NCI-H146 treated with DMSO at 0.1 percent for 48 hours (cell line): ENCODE results near the gene WDR90.

Experiments used
- DNase-seq: peaks from one replicate; lab custom pipeline; 2025; ENCODE audit not compliant: unreplicated experiment; lab: John Stamatoyannopoulos, UW

Gene WDR90

DNA sequence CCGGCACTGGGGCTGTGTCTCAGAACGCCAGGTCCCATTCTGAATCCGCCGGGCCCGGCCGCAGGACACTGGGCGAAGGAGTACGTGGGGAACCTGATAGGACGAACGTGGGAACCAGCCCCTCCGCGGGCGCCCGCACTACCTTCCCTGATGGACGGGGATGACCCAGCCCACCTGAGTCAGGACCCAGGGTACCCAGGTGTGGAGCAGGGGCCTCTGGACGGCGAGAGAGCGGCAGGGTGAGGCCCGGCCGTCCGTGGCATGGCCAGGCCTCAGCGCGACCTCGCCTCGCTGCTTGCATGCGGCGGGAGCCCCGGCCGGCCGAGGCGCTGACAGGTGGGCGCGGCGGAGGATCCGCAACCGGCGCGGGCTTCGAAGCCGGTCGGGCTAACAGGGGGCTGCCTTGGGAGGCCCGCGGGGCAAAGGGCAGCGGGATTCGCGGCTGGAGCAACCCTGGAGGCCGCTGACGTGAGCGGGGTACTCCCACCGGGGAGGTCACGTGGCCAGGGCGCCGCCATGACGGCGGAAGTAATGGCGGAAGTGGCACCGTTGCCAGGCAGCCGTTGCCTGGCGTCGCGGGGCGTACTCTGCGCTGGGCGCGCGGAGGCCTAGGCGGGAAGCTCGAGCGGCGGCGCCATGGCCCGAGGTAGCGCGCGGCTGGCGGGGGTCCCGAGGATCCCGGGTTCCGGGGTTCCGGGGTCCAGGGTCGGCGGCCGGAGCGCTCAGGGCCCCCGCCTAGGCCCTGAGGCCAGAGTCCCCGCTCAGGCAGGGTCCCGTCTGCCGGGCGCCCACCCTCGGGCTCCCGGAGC, at the start of gene WDR90:
WDR90 (plus strand) TSS at position 585 of the 809 bp plus-strand sequence; CDS start at position 637, 52 bp downstream.
- DNase-seq, result peak; percentile 84

DNA sequence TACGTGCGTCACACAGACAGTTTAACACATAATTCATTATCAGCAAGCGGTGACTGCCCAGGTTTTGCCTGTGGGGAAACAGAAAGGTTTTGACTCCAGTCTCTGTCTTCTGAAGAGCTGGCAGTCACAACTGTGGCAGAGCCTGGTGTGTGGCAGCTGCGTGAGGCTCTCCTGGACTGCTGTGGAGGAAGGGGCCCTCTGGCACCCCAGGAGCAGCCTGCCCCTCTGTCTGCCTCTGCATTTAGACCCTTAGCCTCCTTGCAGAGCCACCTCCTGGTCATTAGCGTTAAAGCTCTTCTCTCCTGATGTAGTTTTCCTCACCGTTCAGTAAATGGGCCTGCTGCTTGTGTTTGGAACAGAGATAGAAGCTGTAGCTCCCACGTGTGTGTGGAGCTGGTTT, 48.4 kb upstream of the WDR90 start:
- no peak for DNase-seq

DNA sequence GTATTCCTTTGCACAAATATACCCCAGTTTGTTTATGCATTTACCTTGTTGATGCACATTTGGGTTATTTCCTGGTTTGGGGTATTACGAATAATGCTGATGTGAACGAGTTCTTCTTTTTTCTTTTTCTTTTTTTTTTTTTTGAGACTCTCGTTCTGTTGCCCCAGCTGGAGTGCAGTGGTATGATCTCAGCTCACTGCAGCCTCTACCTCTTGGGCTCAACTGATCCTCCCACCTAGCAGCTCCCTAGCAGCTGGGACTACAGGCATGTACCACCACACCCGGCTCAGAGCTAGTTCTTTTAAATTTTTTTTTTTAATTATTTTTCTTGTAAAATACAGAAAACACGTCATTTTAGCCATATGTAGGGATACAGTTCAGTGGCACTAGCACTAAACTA, 45.2 kb upstream of the WDR90 start:
- no peak for DNase-seq

DNA sequence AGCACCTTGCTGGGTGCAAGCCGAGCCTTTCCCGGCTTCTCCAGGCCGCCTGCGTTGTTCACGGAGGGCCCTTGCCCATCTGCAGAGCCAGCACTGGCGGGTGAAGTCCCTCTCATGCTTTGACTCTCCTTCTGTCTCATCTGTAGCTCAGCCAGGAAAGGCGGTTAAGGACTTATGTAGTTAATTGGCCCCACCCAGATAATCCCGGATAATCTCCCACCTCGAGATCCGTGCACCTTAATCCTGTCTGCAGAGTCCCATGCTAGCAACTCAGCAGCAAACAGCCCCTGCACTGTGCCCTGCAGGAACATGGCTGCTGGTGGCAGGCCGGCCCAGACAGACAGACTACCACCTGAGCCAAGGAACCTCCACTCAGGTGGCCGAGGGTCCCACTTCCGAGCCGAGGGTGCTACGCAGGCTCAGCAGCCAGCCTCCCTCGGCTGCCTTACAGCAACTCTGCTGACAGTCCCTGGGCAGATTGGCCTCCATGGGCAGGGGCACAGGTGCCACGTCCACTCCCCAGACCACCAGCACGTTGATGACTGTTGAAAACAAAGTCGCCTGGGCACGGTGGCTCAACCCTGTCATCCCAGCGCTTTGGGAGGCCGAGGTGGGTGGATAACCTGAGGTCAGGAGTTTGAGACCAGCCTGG, 42.4 kb upstream of the WDR90 start:
- DNase-seq, result no peak

DNA sequence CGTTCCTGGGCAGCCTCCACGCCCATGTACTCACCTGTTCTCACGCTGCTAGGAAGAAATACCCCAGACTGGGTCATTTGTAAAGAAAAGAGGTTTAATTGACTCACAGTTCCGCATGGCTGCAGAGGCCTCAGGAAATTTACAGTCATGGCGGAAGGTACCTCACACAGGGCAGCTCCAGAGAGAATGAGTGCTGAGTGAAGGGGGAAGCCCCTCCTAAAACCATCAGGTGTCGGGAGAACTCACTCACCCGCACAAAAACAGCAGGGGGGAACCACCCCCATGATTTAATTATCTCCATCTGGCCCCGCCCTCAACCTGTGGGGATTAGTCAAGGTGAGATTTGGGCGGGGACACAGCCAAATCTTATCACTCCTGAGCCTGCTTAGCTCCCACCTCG, 41.1 kb upstream of the WDR90 start:
- peak; percentile 82 for DNase-seq

DNA sequence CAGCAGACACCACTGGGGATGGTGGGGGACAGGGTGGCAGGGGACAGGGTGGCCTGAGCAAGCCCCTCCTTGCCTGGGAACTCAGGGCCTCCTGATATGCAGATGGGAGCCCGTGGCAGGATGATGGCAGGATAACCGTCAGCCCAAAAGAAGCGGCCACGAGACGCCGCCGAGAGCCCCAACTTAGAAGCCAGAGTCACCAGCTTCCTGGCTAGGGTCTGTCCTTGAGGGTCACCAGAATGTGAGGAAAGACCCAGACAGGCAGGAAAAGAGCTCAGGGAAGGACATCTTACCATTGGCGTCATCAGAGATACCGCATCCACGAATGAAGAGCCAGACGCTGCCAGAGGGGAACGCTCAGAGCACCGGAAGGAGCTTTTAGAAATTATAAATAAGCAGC, 39.8 kb upstream of the WDR90 start:
- no peak for DNase-seq

DNA sequence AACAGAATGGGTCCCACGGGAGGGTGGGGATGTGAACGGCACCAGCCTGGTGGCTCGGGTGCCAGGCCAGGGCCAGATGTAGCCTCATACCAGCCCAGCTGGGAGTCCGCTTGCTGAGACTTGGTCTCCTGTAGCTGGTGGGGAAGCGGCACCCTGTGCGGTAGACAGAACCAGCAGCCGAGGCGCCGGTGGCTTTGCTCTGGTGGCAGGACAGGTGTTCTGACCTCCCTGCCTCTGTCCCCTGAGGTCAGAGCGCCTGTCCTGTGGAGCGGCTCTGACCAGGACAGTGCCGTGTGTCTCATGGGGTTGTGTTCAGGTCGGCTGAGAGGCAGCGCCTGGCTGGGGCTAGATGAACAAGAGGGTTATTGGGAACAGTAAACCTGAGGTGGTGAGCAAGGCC, 39.2 kb upstream of the WDR90 start:
- no peak for DNase-seq

DNA sequence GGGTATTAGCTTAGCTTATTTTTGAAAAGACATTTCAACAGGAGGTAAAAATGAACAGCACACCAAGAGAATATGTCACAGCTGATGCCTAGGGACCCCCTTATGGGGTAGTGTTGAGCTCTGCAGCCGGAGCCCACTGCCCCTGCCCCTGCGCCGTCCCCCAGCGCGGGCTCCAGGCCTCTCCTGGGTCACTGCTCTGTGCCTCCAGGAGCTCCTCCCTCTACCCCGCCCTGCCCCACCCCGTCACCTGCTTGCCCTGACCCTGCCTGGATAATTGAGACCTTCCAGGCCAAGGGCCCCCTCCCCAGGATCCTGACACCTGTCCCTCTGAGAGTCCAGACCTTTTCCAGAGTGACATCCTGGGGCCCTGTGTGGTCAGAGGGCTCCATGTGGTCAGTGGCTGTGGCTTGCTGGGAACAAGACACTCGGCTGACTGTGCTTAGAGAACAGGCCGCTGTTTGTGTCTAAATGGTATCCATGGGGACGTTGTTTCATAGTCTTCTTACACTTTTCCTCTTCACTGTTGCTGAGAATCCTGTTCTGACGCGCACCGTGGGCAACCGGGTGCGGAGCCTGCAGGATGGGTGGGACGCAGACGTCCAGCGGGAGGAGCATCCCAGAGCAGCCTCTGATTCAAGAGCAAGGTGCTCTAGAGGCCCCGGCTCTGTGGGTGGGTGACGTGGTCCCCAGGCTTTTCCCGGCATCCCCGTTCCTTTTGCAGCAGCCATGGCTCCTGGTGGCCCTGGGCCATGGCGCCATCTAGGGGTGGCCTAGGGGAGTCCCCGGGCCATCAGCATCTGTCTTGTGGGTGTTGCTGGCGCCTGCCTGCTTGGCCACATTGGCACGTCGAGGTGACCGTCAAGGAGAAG, 38.4 kb upstream of the WDR90 start:
- DNase-seq, result no peak

DNA sequence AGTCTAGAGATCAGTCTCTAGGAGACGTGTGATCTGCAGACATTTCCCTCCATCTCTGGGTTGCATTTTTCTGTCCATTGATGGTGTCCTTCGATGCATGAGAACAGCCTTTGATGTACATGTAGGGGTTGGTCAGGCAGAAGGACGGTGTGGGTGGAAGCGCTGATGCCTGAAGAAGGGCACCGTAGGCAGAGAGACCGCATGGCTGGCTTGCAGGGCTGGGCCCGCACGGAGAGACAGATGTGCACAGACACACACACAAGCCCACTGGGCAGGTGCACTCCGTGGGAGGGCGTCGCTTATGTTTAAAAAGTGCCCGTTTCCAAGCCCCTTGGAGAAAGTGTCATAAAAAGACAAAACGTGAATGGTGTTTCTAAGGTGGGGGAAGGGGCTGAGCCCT, 34.0 kb upstream of the WDR90 start:
- no peak for DNase-seq

DNA sequence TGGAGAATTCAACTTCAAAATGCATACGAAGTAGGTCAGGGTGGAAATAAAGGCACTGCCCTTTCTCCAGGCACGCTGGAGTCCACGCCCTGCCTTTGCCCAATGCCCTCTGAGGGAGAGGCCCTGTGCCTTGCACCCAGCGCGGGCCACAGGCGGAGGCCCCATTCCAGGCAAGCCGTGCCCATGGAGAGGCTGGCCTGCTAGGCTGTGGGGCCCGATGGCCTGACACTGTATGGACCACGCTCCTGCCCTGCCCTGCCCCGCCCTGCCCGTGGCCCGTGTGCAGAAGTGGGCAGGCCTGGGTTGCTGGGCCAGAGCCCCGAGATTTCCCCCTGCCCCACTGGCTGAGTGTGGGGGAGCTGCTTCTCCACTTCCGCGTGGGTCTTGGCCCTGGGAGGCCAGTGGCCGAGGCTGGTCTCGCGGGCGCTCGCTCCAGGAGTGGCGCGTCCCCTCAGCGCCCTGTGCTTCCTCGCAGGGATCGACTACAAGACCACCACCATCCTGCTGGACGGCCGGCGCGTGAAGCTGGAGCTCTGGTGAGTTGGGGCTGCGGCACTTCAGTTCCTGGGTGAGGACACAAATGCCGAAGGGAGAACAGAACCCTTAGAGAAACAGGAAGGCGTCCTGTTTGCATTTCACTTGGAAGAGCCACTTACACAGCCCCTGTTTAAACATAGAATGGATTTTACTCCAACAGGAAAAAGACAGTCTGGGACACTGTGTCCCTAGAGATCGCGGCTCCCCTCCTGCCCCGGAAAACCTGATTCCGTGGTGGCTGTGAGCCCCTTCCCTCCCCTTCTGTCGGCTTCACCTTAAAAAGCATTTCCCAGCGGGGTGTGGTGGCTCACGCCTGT, 32.2 kb upstream of the WDR90 start:
- no peak for DNase-seq

DNA sequence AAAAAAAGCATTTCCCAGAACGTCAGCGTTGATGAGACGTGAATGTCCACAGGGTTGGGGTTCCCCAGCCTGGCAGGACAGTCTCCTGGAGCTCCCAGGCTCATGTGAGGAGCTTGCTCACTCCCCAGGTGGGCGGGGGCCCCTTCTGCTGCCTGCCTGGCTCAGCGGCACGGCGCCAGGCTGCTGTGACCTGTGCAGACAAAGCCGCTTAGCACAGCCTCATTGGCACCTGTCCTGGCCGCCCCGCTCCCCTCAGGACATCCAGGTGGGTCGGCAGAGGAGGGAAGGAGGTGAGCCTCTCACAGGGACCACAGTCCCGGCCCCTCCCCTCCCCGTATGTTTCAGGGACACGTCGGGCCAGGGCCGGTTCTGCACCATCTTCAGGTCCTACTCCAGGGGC, 31.3 kb upstream of the WDR90 start:
- DNase-seq, result no peak

DNA sequence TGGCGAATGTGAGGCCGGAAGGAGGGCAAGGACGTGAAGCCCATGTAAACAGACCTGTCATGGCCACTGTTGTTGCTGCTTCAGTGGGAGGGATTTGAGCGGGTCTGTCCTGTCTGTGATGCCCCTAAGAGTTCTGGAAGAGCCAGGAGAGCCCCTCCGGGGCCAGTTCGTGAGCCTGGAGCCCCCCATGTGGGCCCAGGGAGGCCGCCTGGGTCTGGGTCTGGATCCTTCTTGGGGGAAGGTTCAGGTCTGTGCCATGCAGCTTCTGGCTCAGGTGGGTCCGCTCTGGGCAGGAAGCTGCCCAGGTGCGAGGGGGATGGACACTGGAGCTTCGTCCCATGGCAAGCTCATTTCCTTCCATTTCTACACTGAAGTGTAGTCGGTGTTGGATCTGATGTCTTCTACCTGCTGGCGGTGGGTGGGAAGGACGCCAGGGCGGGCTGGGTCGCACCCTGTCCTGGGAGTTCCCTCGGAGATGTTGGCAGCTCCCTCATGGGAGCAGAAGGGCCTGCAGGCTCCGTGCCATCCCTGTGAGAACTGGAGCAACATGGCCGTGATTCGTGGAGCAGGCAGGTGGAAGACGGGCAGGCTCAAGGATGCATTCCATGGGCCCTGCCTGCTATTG, 29.6 kb upstream of the WDR90 start:
- DNase-seq, result no peak

DNA sequence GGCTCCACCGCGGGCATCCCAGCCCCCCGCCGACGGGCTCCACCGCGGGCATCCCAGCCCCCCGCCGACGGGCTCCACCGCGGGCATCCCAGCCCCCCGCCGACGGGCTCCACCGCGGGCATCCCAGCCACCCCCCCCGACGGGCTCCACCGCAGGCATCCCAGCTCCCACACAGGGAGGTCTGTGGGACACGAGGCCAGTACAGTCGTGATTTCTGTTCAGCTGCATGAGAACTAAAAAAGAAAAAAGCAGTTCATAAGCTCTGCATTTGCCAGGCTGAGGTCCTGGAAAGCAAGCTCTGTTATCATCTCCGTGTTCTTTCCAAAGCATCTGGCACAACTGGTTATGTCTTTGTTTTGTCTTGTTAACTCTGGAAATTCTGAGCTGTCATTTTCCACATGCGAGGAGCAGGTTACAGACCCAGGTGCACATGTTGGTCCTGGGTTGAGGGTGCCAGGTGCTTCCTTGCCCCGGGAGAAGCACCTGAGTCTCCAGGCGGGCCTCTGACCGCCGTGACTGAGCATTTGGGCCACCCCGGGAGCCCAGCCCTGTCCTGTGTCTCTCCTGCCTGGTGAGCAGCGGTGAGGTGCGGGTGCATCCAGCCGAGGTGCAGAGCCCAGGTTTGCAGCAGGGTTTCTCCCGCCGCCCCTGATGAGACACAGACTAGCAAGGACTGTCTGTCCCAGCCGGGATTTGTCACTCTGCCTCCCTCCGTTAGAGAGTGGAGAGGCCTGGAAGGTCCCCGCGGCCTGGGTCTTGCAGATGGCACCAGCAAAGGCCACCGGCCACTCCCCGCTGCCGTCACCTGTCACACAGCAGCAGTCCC, 28.3 kb upstream of the WDR90 start:
- no peak for DNase-seq

DNA sequence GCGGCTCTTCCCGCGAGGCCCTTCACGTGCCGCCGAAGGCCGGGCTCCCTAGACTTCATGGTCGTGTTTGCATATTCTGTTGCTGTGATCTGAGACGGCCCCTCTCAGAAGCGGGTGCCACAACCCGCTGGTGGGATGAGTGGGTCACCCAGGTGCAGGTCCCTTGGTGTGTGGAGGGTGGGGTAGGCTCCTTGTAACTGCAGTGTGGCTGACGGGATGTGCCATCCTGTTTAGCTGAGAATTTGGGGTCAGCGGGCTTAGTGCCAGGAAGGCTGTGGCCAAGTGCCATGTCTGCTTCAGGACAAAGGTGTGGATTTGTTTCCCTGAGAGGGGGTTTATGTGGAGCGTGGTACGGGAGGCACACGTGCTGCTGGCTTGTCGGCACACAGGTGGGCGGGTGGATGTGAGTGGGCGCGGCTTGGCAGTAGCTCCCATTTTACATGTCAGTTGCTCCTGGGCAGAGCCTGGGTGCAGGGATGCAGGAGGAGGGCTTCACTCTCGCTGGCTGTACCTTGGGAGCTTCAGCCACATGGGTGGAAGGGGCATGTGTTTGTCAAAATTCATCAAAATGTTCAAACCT, 27.5 kb upstream of the WDR90 start:
- DNase-seq, result no peak

DNA sequence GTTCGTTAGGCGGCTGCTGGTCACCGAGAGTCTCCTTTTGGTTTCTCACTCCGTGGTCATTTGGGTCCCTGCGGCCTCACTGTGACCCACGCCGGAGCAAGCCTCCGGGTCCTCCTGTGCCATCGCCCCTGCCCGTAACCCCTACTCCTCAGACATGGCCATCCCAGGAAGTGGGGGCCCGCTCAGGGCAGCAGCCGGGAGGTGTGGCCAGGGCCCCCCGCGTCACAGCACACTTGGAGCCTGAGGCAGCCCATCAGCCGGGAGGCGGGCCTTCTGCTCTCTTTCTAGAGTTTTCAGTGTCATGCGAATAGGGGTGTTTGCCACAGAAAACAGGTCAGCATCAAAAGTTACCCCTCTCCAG, 26.3 kb upstream of the WDR90 start:
- no peak for DNase-seq

DNA sequence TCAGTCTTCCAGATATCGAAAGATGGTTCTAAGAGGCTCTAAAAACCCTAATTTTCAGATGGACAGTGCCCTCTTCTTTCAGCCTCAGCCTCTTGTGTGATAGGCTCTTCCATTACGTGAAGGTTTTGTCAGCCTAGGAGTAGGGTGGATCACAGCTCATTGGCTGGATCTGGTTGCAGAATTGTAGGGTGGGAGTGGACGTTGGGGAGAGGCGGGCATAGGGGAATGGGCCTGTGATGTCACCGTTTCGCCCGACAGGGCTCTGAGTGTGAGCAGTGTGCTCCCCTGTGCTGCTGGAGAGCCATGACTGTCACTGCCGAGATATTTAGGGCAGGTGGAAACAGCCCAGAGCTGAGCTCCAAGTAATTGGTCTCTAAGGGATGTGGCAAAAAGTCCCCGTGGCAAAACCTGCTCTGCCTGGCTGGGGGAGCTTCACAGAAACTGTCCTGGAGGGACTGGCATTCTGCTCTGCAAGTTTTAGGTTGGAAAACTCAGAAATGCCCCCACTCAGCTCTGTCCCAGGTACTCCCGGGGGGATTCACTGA, 24.6 kb upstream of the WDR90 start:
- DNase-seq, result no peak

DNA sequence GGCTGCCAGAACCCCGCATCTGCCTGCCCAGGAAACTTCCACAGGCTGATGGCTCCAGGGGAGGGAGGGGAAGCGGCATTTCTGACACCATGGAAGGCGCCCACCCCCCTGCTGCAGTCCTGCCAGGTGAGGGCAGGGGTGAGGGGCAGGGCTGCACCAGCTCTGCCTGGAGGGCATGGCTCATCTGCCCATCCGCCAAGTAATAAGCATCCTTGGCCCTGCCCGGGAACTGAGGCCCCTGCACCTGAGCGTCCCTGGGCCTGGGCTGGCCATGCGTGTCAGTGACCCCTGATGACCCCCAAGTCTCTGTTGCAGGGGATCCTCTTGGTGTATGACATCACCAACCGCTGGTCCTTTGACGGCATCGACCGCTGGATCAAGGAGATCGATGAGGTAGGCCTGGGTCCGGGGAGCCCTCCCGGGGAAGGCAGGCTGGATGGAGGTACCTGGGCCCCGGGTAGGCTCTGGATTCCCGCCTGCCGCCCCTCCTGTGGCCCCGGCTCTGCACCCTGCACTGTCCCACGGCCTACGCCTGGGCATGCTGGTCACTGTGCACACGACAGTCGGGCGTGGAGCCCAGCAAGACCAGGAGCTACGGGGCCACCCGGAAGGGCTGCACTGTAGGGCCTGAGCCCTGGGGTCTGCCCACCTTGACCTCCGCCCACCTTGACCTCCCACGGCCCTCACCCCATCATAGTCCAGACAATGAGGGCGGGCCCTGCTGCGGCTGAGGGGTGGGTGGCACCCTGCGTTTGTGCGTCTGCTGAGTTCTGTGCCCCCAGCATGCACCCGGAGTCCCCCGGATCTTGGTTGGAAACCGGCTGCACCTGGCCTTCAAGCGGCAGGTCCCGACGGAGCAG, 23.8 kb upstream of the WDR90 start:
- DNase-seq, result no peak
